GM12878 (cell line): Measurements from ENCODE around the gene DIRAS1. TPM values are rescaled to one million over a fixed set of nuclear protein-coding genes. Genes with fewer than 3 reads are reported as not detected.

Experiments
- ATAC-seq: fragments of 200-7000 bp; cut with Tn5 transposase; 3 replicates; pipeline ENCODE4 v1.9.1; 2020; ENCODE audit warnings: mild to moderate bottlenecking, moderate library complexity
- BruUV-seq: library from RNA; stranded (reverse); fragments of 400-500 nt; replicated peaks from 2 replicates; lab custom pipeline; 2021; lab: Mats Ljungman, UMichigan
- CTCF ChIA-PET: fragments of 300-600 bp; sonication (Branson Sonifier 250); formaldehyde crosslinking; extraction: SDS; loops from one replicate; lab custom pipeline; 2021; ENCODE audit warnings: inconsistent platforms; lab: Yijun Ruan, JAX
- POLR2A ChIA-PET: fragments of 350-600 bp; formaldehyde crosslinking; extraction: SDS; loops from one replicate; lab custom pipeline; 2021; ENCODE audit warnings: inconsistent platforms; lab: Charles Lee
- RAD21 ChIA-PET: fragments of 300-600 bp; sonication (Branson Sonifier 250); formaldehyde crosslinking; loops from one replicate; lab custom pipeline; 2023; ENCODE audit warnings: antibody characterized with exemption; ENCODE audit not compliant: unreplicated experiment; lab: Charles Lee
- SMC1A ChIA-PET: fragments of 300-600 bp; sonication (Branson Sonifier 250); formaldehyde crosslinking; loops from one replicate; lab custom pipeline; 2023; ENCODE audit not compliant: unreplicated experiment, uncharacterized antibody; lab: Charles Lee
- DNase-seq: peaks from one replicate; pipeline ENCODE4 v3.0.0-alpha.2; 2011; ENCODE audit warnings: low read depth, low spot score
- FAIRE-seq: peaks from 3 replicates; lab custom pipeline; 2011; peaks lifted over from hg19 to GRCh38; lab: Jason Lieb, UNC
- H2AFZ ChIP-seq: 2 replicates; pipeline ENCODE4 v1.6.0; 2011; ENCODE audit warnings: low read depth, low read length, control low read depth; ENCODE audit not compliant: control insufficient read depth
- H3K27ac ChIP-seq: 2 replicates; pipeline ENCODE4 v1.5.1; 2011; ENCODE audit warnings: control low read depth; ENCODE audit not compliant: control insufficient read depth, insufficient read depth
- H3K27me3 ChIP-seq, 2 experiments: replicated peaks in 1 of 2; 2 replicates each; pipeline versions ENCODE4 v1.6.0 to v1.6.1; 2011; ENCODE audit warnings: low read length in 1 of 2; ENCODE audit not compliant: control insufficient read depth in 2 of 2, insufficient read depth in 2 of 2
- H3K36me3 ChIP-seq, 2 experiments: 2 replicates each; pipeline ENCODE4 v1.5.1; 2011; ENCODE audit warnings: low read length in 1 of 2; ENCODE audit not compliant: control insufficient read depth in 2 of 2, insufficient read depth in 2 of 2
- H3K4me1 ChIP-seq: 2 replicates; pipeline ENCODE4 v1.6.1; 2011; ENCODE audit warnings: mild to moderate bottlenecking, low read length, moderate library complexity, mixed read lengths; ENCODE audit not compliant: control insufficient read depth, insufficient read depth
- H3K4me2 ChIP-seq: 2 replicates; pipeline ENCODE4 v1.6.0; 2011; ENCODE audit warnings: control low read depth; ENCODE audit not compliant: control insufficient read depth, insufficient read depth
- H3K4me3 ChIP-seq: fragments of 200-600 bp; sonication (generic); 2 replicates; pipeline ENCODE4 v1.5.1; 2016
- H3K79me2 ChIP-seq: 2 replicates; pipeline ENCODE4 v1.6.0; 2011; ENCODE audit warnings: low read length; ENCODE audit not compliant: control insufficient read depth, insufficient read depth
- H3K9ac ChIP-seq: 2 replicates; pipeline ENCODE4 v1.8.0; 2011; ENCODE audit warnings: low read length, control low read depth, mixed read lengths; ENCODE audit not compliant: control insufficient read depth, insufficient read depth
- H3K9me3 ChIP-seq: replicated peaks from 3 replicates; pipeline ENCODE4 v1.5.1; 2011; ENCODE audit warnings: mild to moderate bottlenecking, low read length; ENCODE audit not compliant: control insufficient read depth, insufficient read depth
- H4K20me1 ChIP-seq: 2 replicates; pipeline ENCODE4 v1.6.0; 2011; ENCODE audit not compliant: control insufficient read depth, insufficient read depth
- BMI1 ChIP-seq: fragments of 450-650 bp; IDR thresholded peaks from 2 replicates; pipeline ENCODE4 v1.6.1; 2016; ENCODE audit warnings: mild to moderate bottlenecking, moderate library complexity, borderline replicate concordance
- CHD4 ChIP-seq: fragments of 200-600 bp; sonication (generic); IDR thresholded peaks from 2 replicates; pipeline ENCODE4 v1.6.1; 2016; ENCODE audit warnings: mild to moderate bottlenecking
- DPF2 ChIP-seq: fragments of 450-650 bp; IDR thresholded peaks from 2 replicates; pipeline ENCODE4 v1.6.1; 2017; ENCODE audit warnings: mild to moderate bottlenecking
- FOXK2 ChIP-seq: fragments of 450-650 bp; IDR thresholded peaks from 2 replicates; pipeline ENCODE4 v1.6.1; 2017; ENCODE audit warnings: mild to moderate bottlenecking, moderate library complexity
- KAT2A ChIP-seq: conservative IDR thresholded peaks from 2 replicates; pipeline ENCODE4 v1.6.1; 2011; ENCODE audit warnings: low read depth, low read length; ENCODE audit not compliant: control insufficient read depth
- NFYA ChIP-seq: IDR thresholded peaks from 2 replicates; pipeline ENCODE4 v1.6.1; 2011; ENCODE audit warnings: low read depth, mild to moderate bottlenecking, low read length, improper control_type of control experiment, borderline replicate concordance
- POLR2AphosphoS2 ChIP-seq: IDR thresholded peaks from 2 replicates; pipeline ENCODE4 v1.6.1; 2011; ENCODE audit warnings: low read depth, mild to moderate bottlenecking, low read length, improper control_type of control experiment, moderate library complexity
- POU2F2 ChIP-seq: IDR thresholded peaks from 3 replicates; pipeline ENCODE4 v1.6.1; 2011; ENCODE audit warnings: low read depth, mild to moderate bottlenecking, low read length, borderline replicate concordance
- RFX5 ChIP-seq: IDR thresholded peaks from 2 replicates; pipeline ENCODE4 v1.6.1; 2011; ENCODE audit warnings: low read depth, low read length, improper control_type of control experiment
- RUNX3 ChIP-seq: IDR thresholded peaks from 2 replicates; pipeline ENCODE4 v1.6.1; 2012; ENCODE audit warnings: low read length, inconsistent platforms
- SREBF2 ChIP-seq: IDR thresholded peaks from 2 replicates; pipeline ENCODE4 v1.6.1; 2012; ENCODE audit warnings: mild to moderate bottlenecking, low read length
- TCF3 ChIP-seq: IDR thresholded peaks from 2 replicates; pipeline ENCODE4 v1.6.1; 2012; ENCODE audit warnings: low read depth, mild to moderate bottlenecking, low read length, borderline replicate concordance; ENCODE audit not compliant: insufficient read depth
- WGBS: methylation state at CpG from one replicate; pipeline ENCODE4 v1.1.6; 2016; ENCODE audit warnings: low lambda C conversion rate; ENCODE audit not compliant: insufficient replicate concordance, insufficient coverage; ENCODE audit errors: missing lambda C conversion rate; 5-methylcytosine and 5-hydroxymethylcytosine counted together
- in situ Hi-C: fragments of 300-500 bp; cut with MboI; formaldehyde crosslinking; loops from 9 replicates; pipeline ENCODE4 v1.14.3; 2018; ENCODE audit warnings: mixed read lengths
- intact Hi-C: fragments of 100-400 bp; cut with micrococcal nuclease; formaldehyde crosslinking; loops from one replicate; pipeline ENCODE4 v1.14.2; 2022; ENCODE audit not compliant: unreplicated experiment
- polyA plus RNA-seq, 11 experiments: library from polyadenylated mRNA; depleted of rRNA in 4 of 11; unstranded in 6 of 11; stranded (reverse) in 5 of 11; fragments of >200 nt; fragmentation: Nextera tagmentation in 4 of 11; fragmentation: Illumina TruSeq in 1 of 11; extraction: Ambion mirVana in 4 of 11; extraction: Trizol in 1 of 11; gene quantifications; 1 replicate in 1 of 11; 2 replicates in 10 of 11; pipeline versions ENCODE4 v1.2.1 to v1.2.3, GENCODE V29; 2011 to 2016; ENCODE audit warnings: inconsistent platforms in 2 of 11, missing spikeins in 2 of 11, low read depth in 1 of 11
- total RNA-seq, 4 experiments: library from RNA; depleted of rRNA in 3 of 4; stranded (reverse); fragments of >200 nt in 3 of 4; fragmentation: Illumina TruSeq in 1 of 4; extraction: Trizol in 1 of 4; gene quantifications; 2 replicates each; pipeline versions ENCODE4 v1.2.1 to v1.2.3, GENCODE V29; 2013 to 2021
- TF ChIP-seq, protein P1 (sequence below): fragments of 150-350 bp; IDR thresholded peaks from 2 replicates; pipeline ENCODE4 v1.6.1; 2014; ENCODE audit warnings: mild to moderate bottlenecking, low read depth, low read length
- TF ChIP-seq, protein P2 (sequence below): fragments of 450-650 bp; IDR thresholded peaks from 2 replicates; pipeline ENCODE4 v1.6.1; 2017; ENCODE audit warnings: borderline replicate concordance
- TF ChIP-seq, protein P3 (sequence below): IDR thresholded peaks from 2 replicates; pipeline ENCODE4 v1.6.1; 2012; ENCODE audit warnings: low read length, inconsistent platforms
- TF ChIP-seq, protein P4 (sequence below): IDR thresholded peaks from 2 replicates; pipeline ENCODE4 v1.6.1; 2012; ENCODE audit warnings: low read depth, low read length, improper control_type of control experiment
- TF ChIP-seq, protein P5 (sequence below): fragments of 450-650 bp; IDR thresholded peaks from 2 replicates; pipeline ENCODE4 v1.6.1; 2016; ENCODE audit warnings: mild to moderate bottlenecking

Gene DIRAS1
- total and polyA plus RNA-seq, 10 of the 15 experiments (the other 5 are each of a cell fraction or from before 2014, with no cell fraction given) = 0.04 to 0.18 (median 0.08) TPM; not detected in 3

DNA sequence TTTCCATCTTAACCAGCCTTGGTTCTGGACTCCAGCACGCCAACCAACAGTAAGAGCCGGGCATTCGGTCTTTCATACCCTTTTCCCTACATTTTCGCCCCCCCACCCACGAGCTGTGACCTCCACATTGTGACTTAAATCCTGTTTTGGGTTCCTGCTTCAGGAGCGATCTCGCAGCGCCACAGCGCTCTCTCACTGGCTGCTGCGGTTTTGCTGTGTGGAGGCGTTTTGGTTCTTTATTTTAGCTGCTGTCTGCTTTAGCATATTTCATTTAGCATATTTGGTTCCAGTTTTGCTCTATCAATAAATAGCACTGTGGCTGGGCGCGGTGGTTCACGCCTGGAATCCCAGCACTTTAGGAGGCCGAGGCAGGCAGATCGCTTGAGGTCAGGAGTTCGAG is 38.2 kb upstream of the DIRAS1 start:
- in situ Hi-C loops = no loop called here
- SMC1A ChIA-PET = no interaction called here
- TF ChIP-seq NFYA (no peak), TCF3 (no peak), POU2F2 (no peak), RUNX3 (no peak), CHD4 (no peak), KAT2A (no peak), RFX5 (no peak), SREBF2 (no peak), DPF2 (no peak), FOXK2 (no peak), POLR2AphosphoS2 (no peak), BMI1 (no peak)
- TF ChIP-seq, protein P1, sequence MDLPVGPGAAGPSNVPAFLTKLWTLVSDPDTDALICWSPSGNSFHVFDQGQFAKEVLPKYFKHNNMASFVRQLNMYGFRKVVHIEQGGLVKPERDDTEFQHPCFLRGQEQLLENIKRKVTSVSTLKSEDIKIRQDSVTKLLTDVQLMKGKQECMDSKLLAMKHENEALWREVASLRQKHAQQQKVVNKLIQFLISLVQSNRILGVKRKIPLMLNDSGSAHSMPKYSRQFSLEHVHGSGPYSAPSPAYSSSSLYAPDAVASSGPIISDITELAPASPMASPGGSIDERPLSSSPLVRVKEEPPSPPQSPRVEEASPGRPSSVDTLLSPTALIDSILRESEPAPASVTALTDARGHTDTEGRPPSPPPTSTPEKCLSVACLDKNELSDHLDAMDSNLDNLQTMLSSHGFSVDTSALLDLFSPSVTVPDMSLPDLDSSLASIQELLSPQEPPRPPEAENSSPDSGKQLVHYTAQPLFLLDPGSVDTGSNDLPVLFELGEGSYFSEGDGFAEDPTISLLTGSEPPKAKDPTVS = no peak
- TF ChIP-seq, protein P2, sequence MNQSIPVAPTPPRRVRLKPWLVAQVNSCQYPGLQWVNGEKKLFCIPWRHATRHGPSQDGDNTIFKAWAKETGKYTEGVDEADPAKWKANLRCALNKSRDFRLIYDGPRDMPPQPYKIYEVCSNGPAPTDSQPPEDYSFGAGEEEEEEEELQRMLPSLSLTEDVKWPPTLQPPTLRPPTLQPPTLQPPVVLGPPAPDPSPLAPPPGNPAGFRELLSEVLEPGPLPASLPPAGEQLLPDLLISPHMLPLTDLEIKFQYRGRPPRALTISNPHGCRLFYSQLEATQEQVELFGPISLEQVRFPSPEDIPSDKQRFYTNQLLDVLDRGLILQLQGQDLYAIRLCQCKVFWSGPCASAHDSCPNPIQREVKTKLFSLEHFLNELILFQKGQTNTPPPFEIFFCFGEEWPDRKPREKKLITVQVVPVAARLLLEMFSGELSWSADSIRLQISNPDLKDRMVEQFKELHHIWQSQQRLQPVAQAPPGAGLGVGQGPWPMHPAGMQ = no peak
- TF ChIP-seq, protein P3, sequence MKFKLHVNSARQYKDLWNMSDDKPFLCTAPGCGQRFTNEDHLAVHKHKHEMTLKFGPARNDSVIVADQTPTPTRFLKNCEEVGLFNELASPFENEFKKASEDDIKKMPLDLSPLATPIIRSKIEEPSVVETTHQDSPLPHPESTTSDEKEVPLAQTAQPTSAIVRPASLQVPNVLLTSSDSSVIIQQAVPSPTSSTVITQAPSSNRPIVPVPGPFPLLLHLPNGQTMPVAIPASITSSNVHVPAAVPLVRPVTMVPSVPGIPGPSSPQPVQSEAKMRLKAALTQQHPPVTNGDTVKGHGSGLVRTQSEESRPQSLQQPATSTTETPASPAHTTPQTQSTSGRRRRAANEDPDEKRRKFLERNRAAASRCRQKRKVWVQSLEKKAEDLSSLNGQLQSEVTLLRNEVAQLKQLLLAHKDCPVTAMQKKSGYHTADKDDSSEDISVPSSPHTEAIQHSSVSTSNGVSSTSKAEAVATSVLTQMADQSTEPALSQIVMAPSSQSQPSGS = no peak
- TF ChIP-seq, protein P4, sequence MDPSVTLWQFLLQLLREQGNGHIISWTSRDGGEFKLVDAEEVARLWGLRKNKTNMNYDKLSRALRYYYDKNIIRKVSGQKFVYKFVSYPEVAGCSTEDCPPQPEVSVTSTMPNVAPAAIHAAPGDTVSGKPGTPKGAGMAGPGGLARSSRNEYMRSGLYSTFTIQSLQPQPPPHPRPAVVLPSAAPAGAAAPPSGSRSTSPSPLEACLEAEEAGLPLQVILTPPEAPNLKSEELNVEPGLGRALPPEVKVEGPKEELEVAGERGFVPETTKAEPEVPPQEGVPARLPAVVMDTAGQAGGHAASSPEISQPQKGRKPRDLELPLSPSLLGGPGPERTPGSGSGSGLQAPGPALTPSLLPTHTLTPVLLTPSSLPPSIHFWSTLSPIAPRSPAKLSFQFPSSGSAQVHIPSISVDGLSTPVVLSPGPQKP = no peak
- TF ChIP-seq, protein P5, sequence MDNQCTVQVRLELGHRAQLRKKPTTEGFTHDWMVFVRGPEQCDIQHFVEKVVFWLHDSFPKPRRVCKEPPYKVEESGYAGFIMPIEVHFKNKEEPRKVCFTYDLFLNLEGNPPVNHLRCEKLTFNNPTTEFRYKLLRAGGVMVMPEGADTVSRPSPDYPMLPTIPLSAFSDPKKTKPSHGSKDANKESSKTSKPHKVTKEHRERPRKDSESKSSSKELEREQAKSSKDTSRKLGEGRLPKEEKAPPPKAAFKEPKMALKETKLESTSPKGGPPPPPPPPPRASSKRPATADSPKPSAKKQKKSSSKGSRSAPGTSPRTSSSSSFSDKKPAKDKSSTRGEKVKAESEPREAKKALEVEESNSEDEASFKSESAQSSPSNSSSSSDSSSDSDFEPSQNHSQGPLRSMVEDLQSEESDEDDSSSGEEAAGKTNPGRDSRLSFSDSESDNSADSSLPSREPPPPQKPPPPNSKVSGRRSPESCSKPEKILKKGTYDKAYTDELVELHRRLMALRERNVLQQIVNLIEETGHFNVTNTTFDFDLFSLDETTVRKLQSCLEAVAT = no peak
- Histone ChIP-seq H3K9me3 (no peaks in the 10 kb centered on the region), H3K4me2 (no peak overlapping the region), H3K79me2 (no peaks in the 10 kb centered on the region), H4K20me1 (no peaks in the 10 kb centered on the region), H3K36me3 (peaks cover 8 to 43% of the 10 kb centered on the region in 2 experiments), H3K27ac (no peak overlapping the region), H3K4me3 (no peak overlapping the region), H3K4me1 (no peaks in the 10 kb centered on the region), H3K27me3 (no peaks in the 10 kb centered on the region), H3K9ac (no peak overlapping the region), H2AFZ (no peak overlapping the region)
- FAIRE-seq (no peak), DNase-seq (no peak), ATAC-seq (no peak)
- POLR2A ChIA-PET = interaction anchor here (0.6 kb wide), 2 partner anchors 25 to 179 kb away, joined by 3 read pairs; no protein-coding TSS in a partner anchor
- CTCF ChIA-PET = interaction anchor here (0.9 to 1.5 kb wide), 2 partner anchors 10 to 111 kb away, joined by 4 to 5 read pairs; no protein-coding TSS in a partner anchor
- RAD21 ChIA-PET = no interaction called here
- intact Hi-C loops = no loop called here
- 91% methylated on average over 17 of the region's 17 CpGs for WGBS
- no TSS peak for BruUV-seq
